ENCODE data around the gene KPNA1.

Gene KPNA1

DNA sequence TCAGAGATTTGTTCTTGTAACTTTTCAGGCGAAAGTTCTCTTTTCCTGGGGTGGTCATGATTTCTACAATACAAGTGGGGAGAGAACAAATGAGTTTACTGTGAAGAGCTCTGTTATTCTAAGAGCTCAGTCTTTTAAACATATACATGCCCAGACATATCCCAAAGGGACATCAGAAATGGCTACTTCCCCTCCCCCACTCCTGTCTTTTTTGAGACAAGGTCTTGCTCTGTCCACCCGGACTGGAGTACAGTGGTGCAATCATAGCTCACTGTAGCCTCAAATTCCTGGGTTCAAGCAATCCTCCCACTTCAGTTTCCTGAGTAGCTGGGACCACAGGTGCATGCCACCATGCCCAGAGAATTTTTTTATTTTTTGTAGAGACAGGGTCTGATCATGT, 18.2 kb downstream of the KPNA1 start:
- DNase-seq (ENCODE audit: insufficient read length, low spot score) (no peak), FAIRE-seq (peak; percentile 65)
- TF ChIP-seq SPI1 (IDR thresholded peaks at IDR 0.05; ENCODE audit: low read depth, low read length) (no peak), POU2F2 (IDR thresholded peaks at IDR 0.05; ENCODE audit: low read depth, low read length) (no peak), TAF1 (IDR thresholded peaks at IDR 0.05; ENCODE audit: low read depth, low read length) (no peak), POLR2AphosphoS5 (IDR thresholded peaks at IDR 0.05; ENCODE audit: low read depth, low read length) (no peak), POLR2A (IDR thresholded peaks at IDR 0.05; ENCODE audit: low read depth, low read length) (no peak), PAX5 (IDR thresholded peaks at IDR 0.05; ENCODE audit: insufficient read depth, low read length, severe bottlenecking) (no peak)

DNA sequence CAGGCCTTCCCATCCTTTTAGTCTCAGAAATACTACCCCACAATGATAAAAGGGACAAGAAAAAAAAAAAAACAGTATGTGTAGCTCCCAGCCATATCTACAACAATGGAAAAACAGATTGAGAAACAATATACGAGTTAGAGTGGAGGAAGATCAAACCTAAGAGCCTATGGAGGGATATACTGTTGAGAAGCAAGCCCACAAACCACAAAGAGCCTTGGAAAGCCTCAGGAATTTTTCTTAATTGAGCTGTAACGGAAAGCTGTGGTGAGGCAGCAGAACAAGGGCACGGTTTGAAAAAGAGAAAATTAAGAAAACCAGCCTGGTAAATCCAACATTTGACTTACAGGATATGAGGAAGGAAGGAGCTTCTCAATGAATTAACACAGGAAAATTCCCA, 21.4 kb downstream of the KPNA1 start:
- FAIRE-seq = no peak
- TF ChIP-seq PAX5 (IDR thresholded peaks at IDR 0.05; ENCODE audit: insufficient read depth, low read length, severe bottlenecking) = no peak
- TF ChIP-seq POU2F2 (IDR thresholded peaks at IDR 0.05; ENCODE audit: low read depth, low read length) = no peak
- no peak for TF ChIP-seq TAF1 (IDR thresholded peaks at IDR 0.05; ENCODE audit: low read depth, low read length)
- no peak for TF ChIP-seq POLR2A (IDR thresholded peaks at IDR 0.05; ENCODE audit: low read depth, low read length)
- no peak for TF ChIP-seq POLR2AphosphoS5 (IDR thresholded peaks at IDR 0.05; ENCODE audit: low read depth, low read length)
- no peak for TF ChIP-seq SPI1 (IDR thresholded peaks at IDR 0.05; ENCODE audit: low read depth, low read length)
- no peak for DNase-seq (ENCODE audit: insufficient read length, low spot score)

GRCh38 chr3:122488262-122488973, 26.3 kb downstream of the KPNA1 start:
- no peak for FAIRE-seq
- peak; percentile 22; the same call in 1 of the 2 replicates for TF ChIP-seq SPI1 (IDR thresholded peaks at IDR 0.05; ENCODE audit: low read depth, low read length)
- TF ChIP-seq PAX5 (IDR thresholded peaks at IDR 0.05; ENCODE audit: insufficient read depth, low read length, severe bottlenecking) = no peak
- DNase-seq (ENCODE audit: insufficient read length, low spot score) = no peak

DNA sequence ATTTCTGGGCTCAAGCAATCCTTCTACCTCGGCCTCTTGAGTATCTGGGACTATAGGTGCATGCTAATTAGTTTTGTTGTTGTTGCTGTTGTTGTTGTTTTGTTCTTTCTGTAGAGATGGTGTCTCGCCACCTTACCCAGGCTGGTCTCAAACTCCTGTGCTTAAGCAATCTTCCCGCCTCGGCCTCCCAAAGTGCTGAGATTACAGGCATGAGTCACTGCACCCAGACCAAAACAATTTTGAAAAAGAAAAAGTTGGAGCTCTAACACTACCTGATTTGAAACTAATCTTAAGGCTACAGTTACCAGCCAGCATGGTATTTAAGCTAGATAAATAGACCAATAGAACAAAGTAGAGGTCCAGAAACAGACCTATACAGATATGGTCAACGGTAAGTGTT, 29.8 kb downstream of the KPNA1 start:
- DNase-seq (ENCODE audit: insufficient read length, low spot score) (no peak), FAIRE-seq (peak; percentile 16)
- TF ChIP-seq POLR2A (IDR thresholded peaks at IDR 0.05; ENCODE audit: low read depth, low read length) (no peak), SPI1 (IDR thresholded peaks at IDR 0.05; ENCODE audit: low read depth, low read length) (no peak), POLR2AphosphoS5 (IDR thresholded peaks at IDR 0.05; ENCODE audit: low read depth, low read length) (no peak), TAF1 (IDR thresholded peaks at IDR 0.05; ENCODE audit: low read depth, low read length) (no peak), PAX5 (IDR thresholded peaks at IDR 0.05; ENCODE audit: insufficient read depth, low read length, severe bottlenecking) (no peak), POU2F2 (IDR thresholded peaks at IDR 0.05; ENCODE audit: low read depth, low read length) (no peak)

DNA sequence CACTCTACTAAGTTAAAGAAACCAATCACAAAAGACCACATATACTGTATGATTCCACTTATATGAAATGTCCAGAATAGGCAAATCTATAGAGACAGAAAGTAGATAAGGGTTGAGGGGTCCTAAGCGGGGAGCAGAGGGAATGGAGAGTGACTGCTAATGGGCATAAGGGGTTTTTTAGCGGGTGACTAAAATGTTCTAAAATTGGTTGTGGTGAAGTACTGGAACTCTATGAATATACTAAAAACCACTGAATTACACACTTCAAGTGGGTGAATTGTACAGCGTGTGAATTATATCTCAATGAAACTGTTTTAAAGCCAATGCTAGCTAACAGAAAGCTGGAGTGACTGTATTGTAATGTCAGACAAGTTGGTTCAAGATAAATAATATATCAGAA, 33.3 kb downstream of the KPNA1 start:
- DNase-seq (ENCODE audit: insufficient read length, low spot score) (no peak), FAIRE-seq (no peak)
- TF ChIP-seq POLR2A (IDR thresholded peaks at IDR 0.05; ENCODE audit: low read depth, low read length) = no peak
- TF ChIP-seq POLR2AphosphoS5 (IDR thresholded peaks at IDR 0.05; ENCODE audit: low read depth, low read length) = no peak
- TF ChIP-seq SPI1 (IDR thresholded peaks at IDR 0.05; ENCODE audit: low read depth, low read length) = no peak
- no peak for TF ChIP-seq PAX5 (IDR thresholded peaks at IDR 0.05; ENCODE audit: insufficient read depth, low read length, severe bottlenecking)
- TF ChIP-seq TAF1 (IDR thresholded peaks at IDR 0.05; ENCODE audit: low read depth, low read length) = no peak
- no peak for TF ChIP-seq POU2F2 (IDR thresholded peaks at IDR 0.05; ENCODE audit: low read depth, low read length)

GRCh38 chr3:122476532-122476931, 38.2 kb downstream of the KPNA1 start:
- no peak for FAIRE-seq

DNA sequence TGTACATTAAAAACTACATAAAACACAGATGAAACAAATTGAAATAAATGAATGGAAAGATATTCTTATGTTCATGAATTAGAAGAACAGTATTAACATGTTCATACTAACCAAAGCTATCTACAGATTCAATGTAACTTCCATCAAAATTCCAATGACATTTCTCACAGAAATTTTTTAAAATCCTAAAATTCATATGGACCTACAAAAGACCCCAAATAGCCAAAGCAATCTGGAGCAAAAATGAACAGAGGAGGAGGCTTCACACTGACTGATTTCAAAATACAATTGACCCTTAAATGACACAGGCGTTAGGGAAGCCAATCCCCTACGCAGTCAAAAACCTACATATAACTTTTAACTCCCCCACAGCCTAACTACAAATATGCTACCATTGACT, 39.4 kb downstream of the KPNA1 start:
- DNase-seq (ENCODE audit: insufficient read length, low spot score) (no peak), FAIRE-seq (no peak)
- TF ChIP-seq TAF1 (IDR thresholded peaks at IDR 0.05; ENCODE audit: low read depth, low read length) = no peak
- TF ChIP-seq PAX5 (IDR thresholded peaks at IDR 0.05; ENCODE audit: insufficient read depth, low read length, severe bottlenecking) = no peak
- no peak for TF ChIP-seq SPI1 (IDR thresholded peaks at IDR 0.05; ENCODE audit: low read depth, low read length)
- TF ChIP-seq POLR2AphosphoS5 (IDR thresholded peaks at IDR 0.05; ENCODE audit: low read depth, low read length) = no peak
- TF ChIP-seq POLR2A (IDR thresholded peaks at IDR 0.05; ENCODE audit: low read depth, low read length) = no peak
- TF ChIP-seq POU2F2 (IDR thresholded peaks at IDR 0.05; ENCODE audit: low read depth, low read length) = no peak

More at GRCh38 chr3:122476532-122476931, 38.2 kb downstream of the KPNA1 start:
- TF ChIP-seq TAF1 (IDR thresholded peaks at IDR 0.05; ENCODE audit: low read depth, low read length) (no peak), POLR2AphosphoS5 (IDR thresholded peaks at IDR 0.05; ENCODE audit: low read depth, low read length) (no peak), POLR2A (IDR thresholded peaks at IDR 0.05; ENCODE audit: low read depth, low read length) (no peak), POU2F2 (IDR thresholded peaks at IDR 0.05; ENCODE audit: low read depth, low read length) (no peak), SPI1 (IDR thresholded peaks at IDR 0.05; ENCODE audit: low read depth, low read length) (no peak), PAX5 (IDR thresholded peaks at IDR 0.05; ENCODE audit: insufficient read depth, low read length, severe bottlenecking) (no peak)
- DNase-seq (ENCODE audit: insufficient read length, low spot score) = no peak

GRCh38 chr3:122469659-122470058, 45.1 kb downstream of the KPNA1 start:
- no peak for DNase-seq (ENCODE audit: insufficient read length, low spot score)
- FAIRE-seq = no peak
- TF ChIP-seq POLR2A (IDR thresholded peaks at IDR 0.05; ENCODE audit: low read depth, low read length) = no peak
- no peak for TF ChIP-seq POU2F2 (IDR thresholded peaks at IDR 0.05; ENCODE audit: low read depth, low read length)
- no peak for TF ChIP-seq POLR2AphosphoS5 (IDR thresholded peaks at IDR 0.05; ENCODE audit: low read depth, low read length)
- no peak for TF ChIP-seq PAX5 (IDR thresholded peaks at IDR 0.05; ENCODE audit: insufficient read depth, low read length, severe bottlenecking)
- no peak for TF ChIP-seq SPI1 (IDR thresholded peaks at IDR 0.05; ENCODE audit: low read depth, low read length)
- no peak for TF ChIP-seq TAF1 (IDR thresholded peaks at IDR 0.05; ENCODE audit: low read depth, low read length)

DNA sequence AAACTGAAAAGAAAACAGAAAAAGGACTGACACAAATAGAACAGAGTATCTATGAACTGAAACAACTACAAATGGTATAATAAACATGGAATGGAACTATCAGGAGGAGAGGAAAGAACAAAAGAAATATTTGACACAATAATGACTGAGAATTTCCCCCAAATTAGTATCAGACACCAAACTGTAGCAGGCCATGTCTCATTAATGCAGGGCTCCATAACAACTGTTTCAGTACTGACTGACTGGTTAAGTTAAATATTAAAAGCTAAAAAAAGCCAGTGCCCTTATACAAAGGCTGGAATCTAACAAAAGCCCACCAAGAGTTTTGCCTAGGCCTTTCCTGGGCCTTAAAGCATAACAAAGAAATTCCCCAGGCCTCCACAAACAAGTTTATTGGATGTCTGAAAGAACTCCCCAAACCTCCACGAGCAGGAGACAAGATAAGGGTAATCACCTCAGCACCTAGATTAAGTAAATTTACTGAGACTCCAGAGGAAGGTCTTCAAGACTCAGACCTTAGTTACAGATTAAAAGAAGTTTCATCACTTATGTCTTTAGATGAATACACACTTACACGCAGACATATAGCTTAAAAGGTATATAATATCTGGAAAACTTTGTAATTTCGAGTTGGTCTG, 45.7 kb downstream of the KPNA1 start:
- peak; percentile 35 for FAIRE-seq
- no peak for TF ChIP-seq SPI1 (IDR thresholded peaks at IDR 0.05; ENCODE audit: low read depth, low read length)
- no peak for TF ChIP-seq POU2F2 (IDR thresholded peaks at IDR 0.05; ENCODE audit: low read depth, low read length)
- no peak for TF ChIP-seq POLR2AphosphoS5 (IDR thresholded peaks at IDR 0.05; ENCODE audit: low read depth, low read length)
- TF ChIP-seq POLR2A (IDR thresholded peaks at IDR 0.05; ENCODE audit: low read depth, low read length) = no peak
- TF ChIP-seq TAF1 (IDR thresholded peaks at IDR 0.05; ENCODE audit: low read depth, low read length) = no peak
- TF ChIP-seq PAX5 (IDR thresholded peaks at IDR 0.05; ENCODE audit: insufficient read depth, low read length, severe bottlenecking) = no peak
- DNase-seq (ENCODE audit: insufficient read length, low spot score) = no peak

All from GM12891 (cell line).